ENCODE data around the gene RFTN1. TPM values are rescaled to one million over a fixed set of nuclear protein-coding genes. Genes with fewer than 3 reads are reported as not detected.

Gene RFTN1
- total RNA-seq, 1 donor from 2014 or later: 0.96 TPM

DNA sequence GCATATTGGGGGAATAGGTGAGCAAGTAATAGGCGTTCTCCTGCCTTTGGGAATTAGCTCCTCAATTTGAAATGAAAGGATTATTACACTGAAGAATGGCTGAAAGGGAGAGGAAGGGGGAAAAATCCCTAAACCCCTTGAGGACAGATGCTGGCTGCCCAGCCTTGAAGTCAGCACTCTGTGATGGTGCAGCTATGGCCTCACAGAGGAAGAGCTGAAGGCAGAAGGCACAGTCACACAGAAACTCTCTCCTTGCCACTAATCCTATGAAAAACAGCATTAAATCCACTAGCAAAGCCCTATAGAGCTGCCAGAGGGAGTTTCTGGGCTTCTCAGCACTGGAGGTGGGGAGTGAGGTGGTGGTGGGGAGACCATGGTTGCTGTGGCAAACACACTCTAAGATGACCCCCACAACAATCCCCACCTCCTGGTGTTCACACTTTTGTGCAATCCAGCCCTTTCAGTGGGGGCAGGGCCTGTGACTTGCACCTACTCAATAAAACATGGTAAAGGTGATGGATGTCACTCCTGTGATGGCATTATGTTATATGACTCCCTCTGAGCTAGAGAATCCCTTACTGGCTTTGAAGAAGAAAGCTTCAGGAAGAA lies 101.2 kb downstream of the RFTN1 start:
- Mint-ChIP-seq H3K4me1 (ENCODE audit: low read depth) (no peaks in the 10 kb centered on the region), H3K27ac (no peak overlapping the region), H3K36me3 (ENCODE audit: insufficient read depth) (no peaks in the 10 kb centered on the region), H3K9me3 (ENCODE audit: low read depth) (no peaks in the 10 kb centered on the region), H3K4me3 (ENCODE audit: low read depth) (no peak overlapping the region), H3K27me3 (peaks cover 13% of the 10 kb centered on the region)
- DNase-seq (ENCODE audit: low spot score, unreplicated experiment): no peak
- TF ChIP-seq CTCF (IDR thresholded peaks at IDR 0.05; ENCODE audit: unreplicated experiment): no peak

DNA sequence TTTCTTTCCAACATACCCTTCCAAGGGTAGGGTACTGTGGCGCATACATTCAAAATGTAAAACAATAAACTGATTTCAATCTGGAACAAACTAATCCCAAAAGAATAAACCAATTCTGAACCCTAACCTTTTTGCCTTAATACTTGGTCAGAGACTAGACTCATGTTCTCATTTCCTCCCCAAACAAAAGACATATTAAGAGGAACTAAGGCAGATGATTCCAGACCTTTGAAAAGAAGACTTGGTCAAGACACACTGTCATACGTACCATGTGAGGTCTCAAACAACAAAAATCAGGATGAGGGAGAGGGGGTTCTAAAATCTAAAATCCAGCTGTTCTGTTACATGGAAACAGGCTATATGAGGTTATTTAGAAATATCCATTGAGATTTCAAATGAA lies 102.1 kb downstream of the RFTN1 start:
- H3K4me1 Mint-ChIP-seq (ENCODE audit: low read depth): no peaks in the 10 kb centered on the region
- H3K36me3 Mint-ChIP-seq (ENCODE audit: insufficient read depth): no peaks in the 10 kb centered on the region
- H3K27ac Mint-ChIP-seq: no peak overlapping the region
- TF ChIP-seq CTCF (IDR thresholded peaks at IDR 0.05; ENCODE audit: unreplicated experiment): no peak
- peaks cover 13% of the 10 kb centered on the region for H3K27me3 Mint-ChIP-seq
- no peak overlapping the region for H3K4me3 Mint-ChIP-seq (ENCODE audit: low read depth)
- no peak for DNase-seq (ENCODE audit: low spot score, unreplicated experiment)
- no peaks in the 10 kb centered on the region for H3K9me3 Mint-ChIP-seq (ENCODE audit: low read depth)

- Mint-ChIP-seq H3K36me3 (ENCODE audit: insufficient read depth) (no peaks in the 10 kb centered on the region), H3K4me1 (ENCODE audit: low read depth) (no peaks in the 10 kb centered on the region), H3K9me3 (ENCODE audit: low read depth) (no peaks in the 10 kb centered on the region), H3K4me3 (ENCODE audit: low read depth) (no peak overlapping the region), H3K27me3 (peaks cover 14% of the 10 kb centered on the region), H3K27ac (no peak overlapping the region)
- no peak for TF ChIP-seq CTCF (IDR thresholded peaks at IDR 0.05; ENCODE audit: unreplicated experiment)
- DNase-seq (ENCODE audit: low spot score, unreplicated experiment): no peak
These were observed 102.8 kb downstream of the RFTN1 start for GRCh38 chr3:16410659-16411058.

- TF ChIP-seq CTCF (IDR thresholded peaks at IDR 0.05; ENCODE audit: unreplicated experiment): no peak
- Mint-ChIP-seq H3K9me3 (ENCODE audit: low read depth) (no peaks in the 10 kb centered on the region), H3K27ac (no peak overlapping the region), H3K4me3 (ENCODE audit: low read depth) (no peak overlapping the region), H3K27me3 (peaks cover 19% of the 10 kb centered on the region), H3K4me1 (ENCODE audit: low read depth) (no peaks in the 10 kb centered on the region), H3K36me3 (ENCODE audit: insufficient read depth) (no peaks in the 10 kb centered on the region)
- DNase-seq (ENCODE audit: low spot score, unreplicated experiment): no peak
These were observed 104.5 kb downstream of the RFTN1 start for GRCh38 chr3:16409032-16409431.

DNA sequence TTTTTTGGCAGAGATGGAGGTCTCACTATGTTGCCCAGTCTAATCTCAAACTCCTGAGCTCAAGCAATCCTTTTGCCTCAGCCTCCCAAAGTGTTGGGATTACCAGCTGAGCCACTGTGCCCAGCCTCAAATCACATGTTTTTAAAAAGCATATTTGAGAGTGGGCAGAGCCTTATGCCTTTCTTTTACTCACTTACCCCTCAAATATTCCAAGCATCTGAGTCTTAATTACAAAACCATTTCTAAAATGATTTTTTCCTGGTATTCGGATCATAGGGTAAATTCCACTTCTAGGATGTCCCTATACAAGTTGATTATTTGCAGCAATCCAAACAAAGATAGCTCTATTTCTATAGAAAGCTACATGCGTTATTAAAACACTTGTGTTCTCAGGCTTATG lies 106.1 kb downstream of the RFTN1 start:
- no peak overlapping the region for H3K27ac Mint-ChIP-seq
- no peak for DNase-seq (ENCODE audit: low spot score, unreplicated experiment)
- no peak for TF ChIP-seq CTCF (IDR thresholded peaks at IDR 0.05; ENCODE audit: unreplicated experiment)
- peaks cover 15% of the 10 kb centered on the region for H3K27me3 Mint-ChIP-seq
- H3K4me3 Mint-ChIP-seq (ENCODE audit: low read depth): no peak overlapping the region
- H3K9me3 Mint-ChIP-seq (ENCODE audit: low read depth): no peaks in the 10 kb centered on the region
- H3K4me1 Mint-ChIP-seq (ENCODE audit: low read depth): no peaks in the 10 kb centered on the region
- no peaks in the 10 kb centered on the region for H3K36me3 Mint-ChIP-seq (ENCODE audit: insufficient read depth)
